WTC11 (cell line): ENCODE results near the gene RCAN1. TPM values are rescaled to one million over a fixed set of nuclear protein-coding genes. Genes with fewer than 3 reads are reported as not detected.

Experiments used
- ATAC-seq: fragments of 200-7000 bp; cut with Tn5 transposase; 2 replicates; pipeline ENCODE4 v1.10.0; 2021; ENCODE audit warnings: mild to moderate bottlenecking, moderate library complexity
- CTCF ChIA-PET: fragments of 300-600 bp; sonication (Branson Sonifier 250); formaldehyde crosslinking; loops from one replicate; lab custom pipeline; 2021; ENCODE audit warnings: antibody characterized with exemption; lab: Charles Lee
- POLR2A ChIA-PET: fragments of 350-600 bp; sonication (Branson Sonifier 250); formaldehyde crosslinking; loops from one replicate; lab custom pipeline; 2021; ENCODE audit warnings: antibody characterized with exemption; lab: Charles Lee
- DNase-seq: peaks from one replicate; pipeline ENCODE4 v3.0.0; 2021; ENCODE audit warnings: low spot score
- H3K27ac Mint-ChIP-seq: 2 replicates; pipeline ENCODE4 v1.8.0; 2021; ENCODE audit warnings: mixed read lengths
- H3K27me3 Mint-ChIP-seq: 2 replicates; pipeline ENCODE4 v1.8.0; 2021; ENCODE audit warnings: low read depth, mild to moderate bottlenecking, moderate library complexity, mixed read lengths
- H3K36me3 Mint-ChIP-seq: 2 replicates; pipeline ENCODE4 v1.8.0; 2021; ENCODE audit warnings: mixed read lengths
- H3K4me1 Mint-ChIP-seq: 2 replicates; pipeline ENCODE4 v1.8.0; 2022; ENCODE audit warnings: mixed read lengths
- H3K4me3 Mint-ChIP-seq: 2 replicates; pipeline ENCODE4 v1.8.0; 2021; ENCODE audit warnings: mild to moderate bottlenecking, moderate library complexity, mixed read lengths
- H3K9me3 Mint-ChIP-seq: 2 replicates; pipeline ENCODE4 v1.8.0; 2021; ENCODE audit warnings: mixed read lengths
- CREM ChIP-seq: sonication (generic); formaldehyde crosslinking; IDR thresholded peaks from 2 replicates; pipeline ENCODE4 v1.8.1; 2022; ENCODE audit warnings: mild to moderate bottlenecking, missing genetic modification reagents, moderate library complexity
- ESRRA ChIP-seq: sonication (generic); formaldehyde crosslinking; IDR thresholded peaks from 2 replicates; pipeline ENCODE4 v1.8.1; 2022; ENCODE audit warnings: mild to moderate bottlenecking, missing genetic modification reagents, borderline replicate concordance
- GTF2I ChIP-seq: fragments of 250-450 bp; sonication (Bioruptor Pico); conservative IDR thresholded peaks from 2 replicates; pipeline ENCODE4 v1.4.0; 2021; ENCODE audit warnings: mild to moderate bottlenecking
- HMGA2 ChIP-seq: fragments of 250-450 bp; sonication (Bioruptor Pico); IDR thresholded peaks from 2 replicates; pipeline ENCODE4 v1.4.0; 2021; ENCODE audit warnings: mild to moderate bottlenecking, moderate library complexity
- IRF2 ChIP-seq: sonication (generic); formaldehyde crosslinking; IDR thresholded peaks from 2 replicates; pipeline ENCODE4 v1.8.0; 2022; ENCODE audit warnings: low read depth, missing genetic modification reagents, borderline replicate concordance
- NFYB ChIP-seq: sonication (generic); formaldehyde crosslinking; conservative IDR thresholded peaks from 2 replicates; pipeline ENCODE4 v1.8.0; 2022; ENCODE audit warnings: low read depth, missing genetic modification reagents
- RELA ChIP-seq: sonication (generic); formaldehyde crosslinking; IDR thresholded peaks from 2 replicates; pipeline ENCODE4 v1.8.1; 2022; ENCODE audit warnings: missing genetic modification reagents, mild to moderate bottlenecking, borderline replicate concordance
- SMAD3 ChIP-seq: sonication (generic); formaldehyde crosslinking; IDR thresholded peaks from 2 replicates; pipeline ENCODE4 v1.8.0; 2022; ENCODE audit warnings: missing genetic modification reagents, mild to moderate bottlenecking, borderline replicate concordance
- SP1 ChIP-seq: sonication (generic); formaldehyde crosslinking; conservative IDR thresholded peaks from 2 replicates; pipeline ENCODE4 v1.8.1; 2022; ENCODE audit warnings: missing genetic modification reagents
- TEAD4 ChIP-seq: sonication (generic); formaldehyde crosslinking; IDR thresholded peaks from 2 replicates; pipeline ENCODE4 v1.8.0; 2022; ENCODE audit warnings: mild to moderate bottlenecking, missing genetic modification reagents
- ZNF138 ChIP-seq: sonication (generic); formaldehyde crosslinking; conservative IDR thresholded peaks from 2 replicates; pipeline ENCODE4 v1.8.1; 2022; ENCODE audit warnings: mild to moderate bottlenecking, moderate library complexity, missing genetic modification reagents
- ZNF416 ChIP-seq: fragments of 250-450 bp; sonication (Bioruptor Pico); IDR thresholded peaks from 2 replicates; pipeline ENCODE4 v1.9.0; 2021; ENCODE audit warnings: mild to moderate bottlenecking, inconsistent platforms
- ZNF423 ChIP-seq: fragments of 250-450 bp; sonication (Bioruptor Pico); IDR thresholded peaks from 2 replicates; pipeline ENCODE4 v2.1.2; 2022; ENCODE audit warnings: mild to moderate bottlenecking, moderate library complexity
- ZNF671 ChIP-seq: fragments of 250-450 bp; sonication (Bioruptor Pico); IDR thresholded peaks from 2 replicates; pipeline ENCODE4 v1.8.0; 2021; ENCODE audit warnings: mild to moderate bottlenecking
- total RNA-seq: library from RNA; stranded (reverse); gene quantifications from 3 replicates; pipeline ENCODE4 v1.2.3, GENCODE V29; 2021
- TF ChIP-seq, protein P1 (sequence below): fragments of 250-450 bp; sonication (Bioruptor Pico); IDR thresholded peaks from 2 replicates; pipeline ENCODE4 v1.8.0; 2021; ENCODE audit warnings: mild to moderate bottlenecking
- TF ChIP-seq, protein P2 (sequence below): sonication (generic); formaldehyde crosslinking; IDR thresholded peaks from 2 replicates; pipeline ENCODE4 v1.8.1; 2022; ENCODE audit warnings: missing genetic modification reagents, borderline replicate concordance
- TF ChIP-seq, protein P3 (sequence below): fragments of 250-450 bp; sonication (Bioruptor Pico); IDR thresholded peaks from 2 replicates; pipeline ENCODE4 v1.9.0; 2021; ENCODE audit warnings: mild to moderate bottlenecking
- TF ChIP-seq, protein P4 (sequence below): sonication (generic); formaldehyde crosslinking; IDR thresholded peaks from 2 replicates; pipeline ENCODE4 v1.8.0; 2022; ENCODE audit warnings: mild to moderate bottlenecking, missing genetic modification reagents
- TF ChIP-seq, protein P5 (sequence below): sonication (generic); formaldehyde crosslinking; IDR thresholded peaks from 2 replicates; pipeline ENCODE4 v1.8.1; 2023; ENCODE audit warnings: mild to moderate bottlenecking, missing genetic modification reagents, moderate library complexity
- TF ChIP-seq, protein P6 (sequence below): sonication (generic); formaldehyde crosslinking; IDR thresholded peaks from 2 replicates; pipeline ENCODE4 v1.8.1; 2023; ENCODE audit warnings: mild to moderate bottlenecking, missing genetic modification reagents, borderline replicate concordance
- TF ChIP-seq, protein P7 (sequence below): sonication (generic); formaldehyde crosslinking; IDR thresholded peaks from 2 replicates; pipeline ENCODE4 v1.8.1; 2023; ENCODE audit warnings: mild to moderate bottlenecking, missing genetic modification reagents

The RCAN1 gene
- total RNA-seq, 1 experiment from 2014 or later = 5.9 TPM

DNA sequence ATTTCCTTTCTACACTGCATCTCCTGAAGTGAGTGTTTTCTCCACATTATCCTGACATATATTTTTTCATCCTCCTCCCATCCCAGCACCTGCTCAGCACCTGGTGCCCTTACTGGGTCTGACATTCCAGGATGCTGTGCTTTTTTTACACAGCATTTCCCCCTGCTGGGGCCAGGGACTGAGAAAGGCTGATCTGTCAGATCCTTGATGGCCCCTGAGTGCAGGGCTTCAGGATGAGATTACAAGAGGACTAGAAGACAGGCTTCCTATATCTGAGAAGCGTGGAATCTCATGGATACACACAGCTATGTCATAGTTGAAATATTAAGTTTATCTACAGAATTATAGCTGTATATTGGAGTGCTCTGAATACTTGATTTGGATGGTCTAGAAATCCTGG, 24.4 kb downstream of the RCAN1 start:
- TF ChIP-seq, protein P1, sequence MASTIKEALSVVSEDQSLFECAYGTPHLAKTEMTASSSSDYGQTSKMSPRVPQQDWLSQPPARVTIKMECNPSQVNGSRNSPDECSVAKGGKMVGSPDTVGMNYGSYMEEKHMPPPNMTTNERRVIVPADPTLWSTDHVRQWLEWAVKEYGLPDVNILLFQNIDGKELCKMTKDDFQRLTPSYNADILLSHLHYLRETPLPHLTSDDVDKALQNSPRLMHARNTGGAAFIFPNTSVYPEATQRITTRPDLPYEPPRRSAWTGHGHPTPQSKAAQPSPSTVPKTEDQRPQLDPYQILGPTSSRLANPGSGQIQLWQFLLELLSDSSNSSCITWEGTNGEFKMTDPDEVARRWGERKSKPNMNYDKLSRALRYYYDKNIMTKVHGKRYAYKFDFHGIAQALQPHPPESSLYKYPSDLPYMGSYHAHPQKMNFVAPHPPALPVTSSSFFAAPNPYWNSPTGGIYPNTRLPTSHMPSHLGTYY (CRISPR knock-in tag) = no peak
- TF ChIP-seq ZNF416 (no peak), ZNF423 (CRISPR knock-in tag) (no peak), SP1 (CRISPR knock-in tag) (no peak), ESRRA (CRISPR knock-in tag) (no peak), ZNF138 (no peak), RELA (no peak), HMGA2 (CRISPR knock-in tag) (no peak), ZNF671 (CRISPR knock-in tag) (no peak), NFYB (CRISPR knock-in tag) (no peak)
- TF ChIP-seq, protein P2, sequence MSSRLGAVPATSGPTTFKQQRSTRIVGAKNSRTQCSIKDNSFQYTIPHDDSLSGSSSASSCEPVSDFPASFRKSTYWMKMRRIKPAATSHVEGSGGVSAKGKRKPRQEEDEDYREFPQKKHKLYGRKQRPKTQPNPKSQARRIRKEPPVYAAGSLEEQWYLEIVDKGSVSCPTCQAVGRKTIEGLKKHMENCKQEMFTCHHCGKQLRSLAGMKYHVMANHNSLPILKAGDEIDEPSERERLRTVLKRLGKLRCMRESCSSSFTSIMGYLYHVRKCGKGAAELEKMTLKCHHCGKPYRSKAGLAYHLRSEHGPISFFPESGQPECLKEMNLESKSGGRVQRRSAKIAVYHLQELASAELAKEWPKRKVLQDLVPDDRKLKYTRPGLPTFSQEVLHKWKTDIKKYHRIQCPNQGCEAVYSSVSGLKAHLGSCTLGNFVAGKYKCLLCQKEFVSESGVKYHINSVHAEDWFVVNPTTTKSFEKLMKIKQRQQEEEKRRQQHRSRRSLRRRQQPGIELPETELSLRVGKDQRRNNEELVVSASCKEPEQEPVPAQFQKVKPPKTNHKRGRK = no peak
- TF ChIP-seq, protein P3, sequence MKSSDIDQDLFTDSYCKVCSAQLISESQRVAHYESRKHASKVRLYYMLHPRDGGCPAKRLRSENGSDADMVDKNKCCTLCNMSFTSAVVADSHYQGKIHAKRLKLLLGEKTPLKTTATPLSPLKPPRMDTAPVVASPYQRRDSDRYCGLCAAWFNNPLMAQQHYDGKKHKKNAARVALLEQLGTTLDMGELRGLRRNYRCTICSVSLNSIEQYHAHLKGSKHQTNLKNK (CRISPR knock-in tag) = no peak
- TF ChIP-seq, protein P4, sequence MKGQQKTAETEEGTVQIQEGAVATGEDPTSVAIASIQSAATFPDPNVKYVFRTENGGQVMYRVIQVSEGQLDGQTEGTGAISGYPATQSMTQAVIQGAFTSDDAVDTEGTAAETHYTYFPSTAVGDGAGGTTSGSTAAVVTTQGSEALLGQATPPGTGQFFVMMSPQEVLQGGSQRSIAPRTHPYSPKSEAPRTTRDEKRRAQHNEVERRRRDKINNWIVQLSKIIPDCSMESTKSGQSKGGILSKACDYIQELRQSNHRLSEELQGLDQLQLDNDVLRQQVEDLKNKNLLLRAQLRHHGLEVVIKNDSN = no peak
- TF ChIP-seq, protein P5, sequence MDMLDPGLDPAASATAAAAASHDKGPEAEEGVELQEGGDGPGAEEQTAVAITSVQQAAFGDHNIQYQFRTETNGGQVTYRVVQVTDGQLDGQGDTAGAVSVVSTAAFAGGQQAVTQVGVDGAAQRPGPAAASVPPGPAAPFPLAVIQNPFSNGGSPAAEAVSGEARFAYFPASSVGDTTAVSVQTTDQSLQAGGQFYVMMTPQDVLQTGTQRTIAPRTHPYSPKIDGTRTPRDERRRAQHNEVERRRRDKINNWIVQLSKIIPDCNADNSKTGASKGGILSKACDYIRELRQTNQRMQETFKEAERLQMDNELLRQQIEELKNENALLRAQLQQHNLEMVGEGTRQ = no peak
- peaks cover 5% of the 10 kb centered on the region for H3K4me1 Mint-ChIP-seq
- POLR2A ChIA-PET = no interaction called here
- no peaks in the 10 kb centered on the region for H3K27me3 Mint-ChIP-seq
- ATAC-seq = no peak
- no peak for DNase-seq
- H3K36me3 Mint-ChIP-seq = peaks cover 5% of the 10 kb centered on the region
- no peak overlapping the region for H3K4me3 Mint-ChIP-seq
- H3K27ac Mint-ChIP-seq = no peak overlapping the region
- CTCF ChIA-PET = interaction anchor here (1.4 to 3.0 kb wide), 2 partner anchors 47 to 80 kb away, joined by 3 to 8 read pairs; no protein-coding TSS in a partner anchor
- peaks cover 8% of the 10 kb centered on the region for H3K9me3 Mint-ChIP-seq

DNA sequence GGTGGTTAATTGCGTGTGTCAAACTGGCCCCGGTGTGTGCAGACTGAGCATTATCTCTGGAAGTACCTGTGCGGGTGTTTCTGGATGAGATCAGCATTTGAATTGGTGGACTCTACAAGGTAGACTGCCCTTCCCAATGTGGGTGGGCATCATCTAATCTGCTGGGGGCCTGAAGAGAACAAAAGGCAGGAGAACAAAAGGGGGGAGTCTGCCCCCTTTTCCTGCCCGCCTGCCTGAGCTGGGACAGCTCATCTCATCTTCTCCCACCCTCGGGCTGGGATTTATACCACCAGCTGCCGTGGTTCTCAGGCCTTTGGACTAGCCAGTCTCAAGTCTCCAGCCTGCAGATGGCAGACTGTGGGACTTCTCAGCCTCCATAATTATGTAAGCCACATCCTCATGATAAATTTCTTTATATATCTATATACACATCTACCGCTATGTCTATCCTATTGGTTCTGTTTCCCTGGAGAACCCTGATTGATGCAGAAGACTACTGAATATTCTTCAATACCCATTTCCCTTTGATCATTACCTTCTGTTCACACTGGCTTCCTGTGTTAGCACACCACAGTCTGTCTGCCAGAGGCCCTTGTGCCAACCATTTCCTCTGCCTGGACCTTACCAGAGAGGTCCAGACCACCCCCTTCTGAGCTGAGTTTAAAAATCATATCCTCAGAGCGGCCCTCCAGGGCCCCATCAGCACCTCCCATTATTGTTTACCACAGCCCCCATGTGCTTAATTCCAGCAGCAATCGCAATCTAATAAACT, 25.2 kb downstream of the RCAN1 start:
- peaks cover 5% of the 10 kb centered on the region for H3K36me3 Mint-ChIP-seq
- no peak for DNase-seq
- H3K27ac Mint-ChIP-seq = no peak overlapping the region
- CTCF ChIA-PET = interaction anchor here (1.2 to 3.0 kb wide), 2 partner anchors 13 to 79 kb away, joined by 8 read pairs; no protein-coding TSS in a partner anchor
- H3K4me3 Mint-ChIP-seq = no peak overlapping the region
- H3K9me3 Mint-ChIP-seq = peaks cover 8% of the 10 kb centered on the region
- peaks cover 5% of the 10 kb centered on the region for H3K4me1 Mint-ChIP-seq
- no peaks in the 10 kb centered on the region for H3K27me3 Mint-ChIP-seq
- POLR2A ChIA-PET = no interaction called here
- no peak for TF ChIP-seq IRF2
- TF ChIP-seq GTF2I (CRISPR knock-in tag) = no peak
- no peak for TF ChIP-seq CREM
- TF ChIP-seq SMAD3 (CRISPR knock-in tag) = no peak
- TF ChIP-seq ZNF423 (CRISPR knock-in tag) = no peak
- TF ChIP-seq TEAD4 (CRISPR knock-in tag) = no peak
- TF ChIP-seq, protein P6, sequence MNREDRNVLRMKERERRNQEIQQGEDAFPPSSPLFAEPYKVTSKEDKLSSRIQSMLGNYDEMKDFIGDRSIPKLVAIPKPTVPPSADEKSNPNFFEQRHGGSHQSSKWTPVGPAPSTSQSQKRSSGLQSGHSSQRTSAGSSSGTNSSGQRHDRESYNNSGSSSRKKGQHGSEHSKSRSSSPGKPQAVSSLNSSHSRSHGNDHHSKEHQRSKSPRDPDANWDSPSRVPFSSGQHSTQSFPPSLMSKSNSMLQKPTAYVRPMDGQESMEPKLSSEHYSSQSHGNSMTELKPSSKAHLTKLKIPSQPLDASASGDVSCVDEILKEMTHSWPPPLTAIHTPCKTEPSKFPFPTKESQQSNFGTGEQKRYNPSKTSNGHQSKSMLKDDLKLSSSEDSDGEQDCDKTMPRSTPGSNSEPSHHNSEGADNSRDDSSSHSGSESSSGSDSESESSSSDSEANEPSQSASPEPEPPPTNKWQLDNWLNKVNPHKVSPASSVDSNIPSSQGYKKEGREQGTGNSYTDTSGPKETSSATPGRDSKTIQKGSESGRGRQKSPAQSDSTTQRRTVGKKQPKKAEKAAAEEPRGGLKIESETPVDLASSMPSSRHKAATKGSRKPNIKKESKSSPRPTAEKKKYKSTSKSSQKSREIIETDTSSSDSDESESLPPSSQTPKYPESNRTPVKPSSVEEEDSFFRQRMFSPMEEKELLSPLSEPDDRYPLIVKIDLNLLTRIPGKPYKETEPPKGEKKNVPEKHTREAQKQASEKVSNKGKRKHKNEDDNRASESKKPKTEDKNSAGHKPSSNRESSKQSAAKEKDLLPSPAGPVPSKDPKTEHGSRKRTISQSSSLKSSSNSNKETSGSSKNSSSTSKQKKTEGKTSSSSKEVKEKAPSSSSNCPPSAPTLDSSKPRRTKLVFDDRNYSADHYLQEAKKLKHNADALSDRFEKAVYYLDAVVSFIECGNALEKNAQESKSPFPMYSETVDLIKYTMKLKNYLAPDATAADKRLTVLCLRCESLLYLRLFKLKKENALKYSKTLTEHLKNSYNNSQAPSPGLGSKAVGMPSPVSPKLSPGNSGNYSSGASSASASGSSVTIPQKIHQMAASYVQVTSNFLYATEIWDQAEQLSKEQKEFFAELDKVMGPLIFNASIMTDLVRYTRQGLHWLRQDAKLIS (CRISPR knock-in tag) = no peak
- TF ChIP-seq, protein P7, sequence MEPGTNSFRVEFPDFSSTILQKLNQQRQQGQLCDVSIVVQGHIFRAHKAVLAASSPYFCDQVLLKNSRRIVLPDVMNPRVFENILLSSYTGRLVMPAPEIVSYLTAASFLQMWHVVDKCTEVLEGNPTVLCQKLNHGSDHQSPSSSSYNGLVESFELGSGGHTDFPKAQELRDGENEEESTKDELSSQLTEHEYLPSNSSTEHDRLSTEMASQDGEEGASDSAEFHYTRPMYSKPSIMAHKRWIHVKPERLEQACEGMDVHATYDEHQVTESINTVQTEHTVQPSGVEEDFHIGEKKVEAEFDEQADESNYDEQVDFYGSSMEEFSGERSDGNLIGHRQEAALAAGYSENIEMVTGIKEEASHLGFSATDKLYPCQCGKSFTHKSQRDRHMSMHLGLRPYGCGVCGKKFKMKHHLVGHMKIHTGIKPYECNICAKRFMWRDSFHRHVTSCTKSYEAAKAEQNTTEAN (CRISPR knock-in tag) = no peak
- ATAC-seq = no peak
